Epithelial cell of proximal tubule (primary cell): ENCODE data around the gene PCMT1. TPM values are rescaled to one million over a fixed set of nuclear protein-coding genes. Genes with fewer than 3 reads are reported as not detected.

Experiments used
- DNase-seq: peaks from one replicate; pipeline ENCODE4 v3.0.0-alpha.2; 2011; ENCODE audit warnings: low read depth
- H3K4me3 ChIP-seq: 2 replicates; pipeline ENCODE4 v1.5.1; 2011; ENCODE audit warnings: low read depth, mild to moderate bottlenecking, low read length
- CTCF ChIP-seq: conservative IDR thresholded peaks from 2 replicates; pipeline ENCODE4 v1.5.1; 2012; ENCODE audit warnings: low read depth, mild to moderate bottlenecking, low read length
- total RNA-seq: library from RNA; depleted of rRNA; stranded (reverse); fragments of >200 nt; gene quantifications from 2 replicates; pipeline ENCODE4 v1.2.3, GENCODE V29; 2015

The PCMT1 gene
- 110 and 162 TPM in 2 replicates for total RNA-seq

- TF ChIP-seq CTCF, result no peak
- peak within 1 kb of the TSS; percentile 100 for H3K4me3 ChIP-seq
- DNase-seq, result no peak
These were observed at the start of gene PCMT1 for GRCh38 chr6:149749594-149750135. PCMT1 (plus strand) TSS chr6:149749741; CDS start chr6:149749902, 161 bp downstream.

- no peak for TF ChIP-seq CTCF
These were observed 47.8 kb upstream of the PCMT1 start for GRCh38 chr6:149701714-149702113.

GRCh38 chr6:149711711-149712110 lies 37.8 kb upstream of the PCMT1 start:
- no peak for TF ChIP-seq CTCF
- no peak for DNase-seq
- H3K4me3 ChIP-seq, result no peak overlapping the region

More at GRCh38 chr6:149701714-149702113, 47.8 kb upstream of the PCMT1 start:
- DNase-seq, result no peak
- H3K4me3 ChIP-seq, result no peak overlapping the region

GRCh38 chr6:149714442-149714841 lies 35.1 kb upstream of the PCMT1 start:
- TF ChIP-seq CTCF, result no peak
- no peak for DNase-seq
- no peak overlapping the region for H3K4me3 ChIP-seq

GRCh38 chr6:149716181-149716963 lies 33.2 kb upstream of the PCMT1 start:
- DNase-seq, result no peak
- peak overlapping the region; percentile 90 for H3K4me3 ChIP-seq
- no peak for TF ChIP-seq CTCF

GRCh38 chr6:149717255-149717587 lies 32.3 kb upstream of the PCMT1 start:
- peak overlapping the region; percentile 90 for H3K4me3 ChIP-seq
- no peak for TF ChIP-seq CTCF
- no peak for DNase-seq
